H1 (cell line): ENCODE data around the gene RASSF5.

Experiments used
- BRCA1 ChIP-seq: IDR thresholded peaks from 2 replicates; pipeline ENCODE4 v1.6.1; 2012; ENCODE audit warnings: low read depth, low read length, improper control_type of control experiment
- CHD1 ChIP-seq: IDR thresholded peaks from 2 replicates; pipeline ENCODE4 v1.6.1; 2012; ENCODE audit warnings: low read depth, low read length, improper control_type of control experiment
- EGR1 ChIP-seq: IDR thresholded peaks from 2 replicates; pipeline ENCODE4 v1.6.1; 2011; ENCODE audit warnings: low read depth, low read length, borderline replicate concordance
- EP300 ChIP-seq, 2 experiments: IDR thresholded peaks; 1 replicate in 1 of 2; 2 replicates in 1 of 2; pipeline ENCODE4 v1.6.1; 2011 to 2012; ENCODE audit warnings: low read depth in 2 of 2, low read length in 2 of 2, mild to moderate bottlenecking in 2 of 2, borderline replicate concordance in 1 of 2, inconsistent platforms in 1 of 2, moderate library complexity in 1 of 2
- GTF2F1 ChIP-seq: IDR thresholded peaks from 2 replicates; pipeline ENCODE4 v1.6.1; 2012; ENCODE audit warnings: low read depth, low read length, improper control_type of control experiment, borderline replicate concordance
- KDM5A ChIP-seq: fragments of 200-600 bp; IDR thresholded peaks from 2 replicates; pipeline ENCODE4 v1.7.1; 2012; ENCODE audit warnings: mild to moderate bottlenecking, low read length, inconsistent platforms, mixed read lengths
- POLR2A ChIP-seq, 2 experiments: IDR thresholded peaks; 1 replicate in 1 of 2; 2 replicates in 1 of 2; pipeline ENCODE4 v1.6.1; 2011; ENCODE audit warnings: low read depth in 2 of 2, low read length in 2 of 2, mild to moderate bottlenecking in 2 of 2; ENCODE audit errors: control extremely low read depth in 1 of 2
- POLR2AphosphoS5 ChIP-seq: IDR thresholded peaks from 2 replicates; pipeline ENCODE4 v1.6.1; 2011; ENCODE audit warnings: low read depth, low read length
- RAD21 ChIP-seq, 2 experiments: IDR thresholded peaks in 1 of 2; conservative IDR thresholded peaks in 1 of 2; 2 replicates each; pipeline ENCODE4 v1.6.1; 2011; ENCODE audit warnings: low read depth in 2 of 2, low read length in 2 of 2, improper control_type of control experiment in 1 of 2, inconsistent platforms in 1 of 2, mild to moderate bottlenecking in 1 of 2, moderate library complexity in 1 of 2
- RFX5 ChIP-seq: IDR thresholded peaks from 2 replicates; pipeline ENCODE4 v1.6.1; 2011; ENCODE audit warnings: low read depth, low read length, improper control_type of control experiment, borderline replicate concordance
- SAP30 ChIP-seq: fragments of 300-600 bp; sonication (generic); IDR thresholded peaks from 2 replicates; pipeline ENCODE4 v1.7.1; 2012; ENCODE audit warnings: low read length, moderate library complexity, mild to moderate bottlenecking, inconsistent platforms; ENCODE audit not compliant: insufficient read depth, insufficient replicate concordance
- SRF ChIP-seq: IDR thresholded peaks from 2 replicates; pipeline ENCODE4 v1.6.1; 2011; ENCODE audit warnings: mild to moderate bottlenecking, low read depth, low read length, moderate library complexity
- YY1 ChIP-seq: IDR thresholded peaks from 2 replicates; pipeline ENCODE4 v1.6.1; 2011; ENCODE audit warnings: low read depth, mild to moderate bottlenecking, low read length
- TF ChIP-seq, protein P1 (sequence below), 3 experiments: IDR thresholded peaks; 1 replicate in 2 of 3; 2 replicates in 1 of 3; pipeline versions ENCODE4 v1.5.1 to v1.6.1; 2011; ENCODE audit warnings: low read length in 3 of 3, mild to moderate bottlenecking in 3 of 3, inconsistent platforms in 2 of 3, low read depth in 1 of 3, moderate library complexity in 1 of 3; ENCODE audit not compliant: insufficient read depth in 1 of 3; ENCODE audit errors: control extremely low read depth in 1 of 3

DNA sequence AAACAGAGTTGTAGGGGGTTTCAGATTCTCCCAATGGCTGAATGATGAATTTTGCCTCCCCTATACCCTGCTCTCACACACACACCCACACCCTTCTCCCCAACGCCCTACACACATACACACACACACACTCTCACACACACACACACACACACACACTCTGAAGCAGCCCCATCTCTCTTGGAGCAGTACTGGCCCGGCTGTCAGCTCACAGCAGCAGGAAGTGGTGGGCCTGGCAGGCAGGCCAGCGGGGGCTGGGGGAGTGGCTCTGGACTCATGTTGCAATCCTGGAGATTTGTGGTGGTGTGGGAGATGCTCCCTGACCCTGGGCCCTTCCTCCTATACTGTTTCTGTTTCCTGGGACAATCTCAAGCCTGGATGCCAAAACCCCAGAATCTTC lies 34.9 kb upstream of the RASSF5 start:
- TF ChIP-seq BRCA1 (no peak), POLR2A (IDR thresholded peaks at IDR 0.05; ENCODE audit: control extremely low read depth in 1 of 2, low read depth in 2 of 2, low read length in 2 of 2) (no peak), KDM5A (no peak), EP300 (IDR thresholded peaks at IDR 0.05; ENCODE audit: borderline replicate concordance in 1 of 2, low read depth in 2 of 2, low read length in 2 of 2) (no peak), EGR1 (no peak), GTF2F1 (no peak), RAD21 (IDR thresholded peaks at IDR 0.05 in 1 of 2, conservative IDR thresholded peaks at IDR 0.05 in 1 of 2; ENCODE audit: low read depth in 2 of 2, low read length in 2 of 2) (no peak), SAP30 (no peak), CHD1 (no peak), RFX5 (no peak), SRF (no peak), YY1 (no peak), POLR2AphosphoS5 (no peak)
- TF ChIP-seq, protein P1, sequence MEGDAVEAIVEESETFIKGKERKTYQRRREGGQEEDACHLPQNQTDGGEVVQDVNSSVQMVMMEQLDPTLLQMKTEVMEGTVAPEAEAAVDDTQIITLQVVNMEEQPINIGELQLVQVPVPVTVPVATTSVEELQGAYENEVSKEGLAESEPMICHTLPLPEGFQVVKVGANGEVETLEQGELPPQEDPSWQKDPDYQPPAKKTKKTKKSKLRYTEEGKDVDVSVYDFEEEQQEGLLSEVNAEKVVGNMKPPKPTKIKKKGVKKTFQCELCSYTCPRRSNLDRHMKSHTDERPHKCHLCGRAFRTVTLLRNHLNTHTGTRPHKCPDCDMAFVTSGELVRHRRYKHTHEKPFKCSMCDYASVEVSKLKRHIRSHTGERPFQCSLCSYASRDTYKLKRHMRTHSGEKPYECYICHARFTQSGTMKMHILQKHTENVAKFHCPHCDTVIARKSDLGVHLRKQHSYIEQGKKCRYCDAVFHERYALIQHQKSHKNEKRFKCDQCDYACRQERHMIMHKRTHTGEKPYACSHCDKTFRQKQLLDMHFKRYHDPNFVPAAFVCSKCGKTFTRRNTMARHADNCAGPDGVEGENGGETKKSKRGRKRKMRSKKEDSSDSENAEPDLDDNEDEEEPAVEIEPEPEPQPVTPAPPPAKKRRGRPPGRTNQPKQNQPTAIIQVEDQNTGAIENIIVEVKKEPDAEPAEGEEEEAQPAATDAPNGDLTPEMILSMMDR (IDR thresholded peaks at IDR 0.05; ENCODE audit: control extremely low read depth in 1 of 3, insufficient read depth in 1 of 3, low read depth in 1 of 3, low read length in 3 of 3): no peak
